Smooth muscle cell (in vitro differentiated cells): ENCODE results near the gene LCN9. TPM values are rescaled to one million over a fixed set of nuclear protein-coding genes. Genes with fewer than 3 reads are reported as not detected.

Source experiments
- DNase-seq: peaks from one replicate; lab custom pipeline; 2025; ENCODE audit not compliant: unreplicated experiment; lab: John Stamatoyannopoulos, UW
- H2AFZ ChIP-seq: fragments of 200-600 bp; sonication (generic); 2 replicates; pipeline ENCODE4 v1.6.0; 2016; ENCODE audit warnings: antibody characterized with exemption, low read depth, mild to moderate bottlenecking
- H3F3A ChIP-seq: fragments of 200-600 bp; sonication (generic); 2 replicates; pipeline ENCODE4 v1.6.0; 2017; ENCODE audit warnings: antibody characterized with exemption, low read depth
- H3K27ac ChIP-seq: fragments of 200-600 bp; sonication (generic); 2 replicates; pipeline ENCODE4 v1.5.1; 2016; ENCODE audit warnings: low read depth, mild to moderate bottlenecking
- H3K27me3 ChIP-seq: fragments of 200-600 bp; sonication (generic); 2 replicates; pipeline ENCODE4 v1.6.1; 2016; ENCODE audit warnings: low read depth, mild to moderate bottlenecking
- H3K36me3 ChIP-seq: fragments of 200-600 bp; sonication (generic); 2 replicates; pipeline ENCODE4 v1.5.1; 2016; ENCODE audit warnings: low read depth
- H3K4me1 ChIP-seq: fragments of 200-600 bp; sonication (generic); 2 replicates; pipeline ENCODE4 v1.5.1; 2016; ENCODE audit warnings: low read depth
- H3K4me2 ChIP-seq: fragments of 200-600 bp; sonication (generic); 2 replicates; pipeline ENCODE4 v1.6.0; 2016; ENCODE audit warnings: mild to moderate bottlenecking
- H3K4me3 ChIP-seq: fragments of 200-600 bp; sonication (generic); 2 replicates; pipeline ENCODE4 v1.5.1; 2016; ENCODE audit warnings: mild to moderate bottlenecking
- H3K79me2 ChIP-seq: fragments of 200-600 bp; sonication (generic); 2 replicates; pipeline ENCODE4 v1.6.0; 2016; ENCODE audit warnings: low read depth, mild to moderate bottlenecking
- H3K9ac ChIP-seq: fragments of 200-600 bp; sonication (generic); 2 replicates; pipeline ENCODE4 v1.6.0; 2016; ENCODE audit warnings: low read depth
- H3K9me3 ChIP-seq: fragments of 200-600 bp; sonication (generic); replicated peaks from 2 replicates; pipeline ENCODE4 v1.5.1; 2016; ENCODE audit warnings: low read depth
- H4K20me1 ChIP-seq: fragments of 200-600 bp; sonication (generic); 2 replicates; pipeline ENCODE4 v1.6.0; 2016; ENCODE audit warnings: low read depth
- WGBS: methylation state at CpG from one replicate; pipeline ENCODE4 v1.1.7; 2016; ENCODE audit warnings: low lambda C conversion rate; 5-methylcytosine and 5-hydroxymethylcytosine counted together
- polyA plus RNA-seq: library from polyadenylated mRNA; unstranded; fragments of >200 nt; fragmentation: Nextera tagmentation; extraction: Ambion mirVana; gene quantifications from 2 replicates; pipeline ENCODE4 v1.2.1, GENCODE V29; 2016
- total RNA-seq: library from RNA; depleted of rRNA; stranded (reverse); fragments of >200 nt; gene quantifications from 2 replicates; pipeline ENCODE4 v1.2.3, GENCODE V29; 2014
- TF ChIP-seq, protein P1 (sequence below): fragments of 200-600 bp; sonication (generic); IDR thresholded peaks from 2 replicates; pipeline ENCODE4 v1.5.1; 2017; ENCODE audit warnings: borderline replicate concordance, mild to moderate bottlenecking, antibody characterized with exemption; ENCODE audit not compliant: insufficient read depth, poor library complexity, severe bottlenecking

The LCN9 gene
- total and polyA plus RNA-seq, 2 experiments from 2014 or later: 20.8 to 22.0 TPM

DNA sequence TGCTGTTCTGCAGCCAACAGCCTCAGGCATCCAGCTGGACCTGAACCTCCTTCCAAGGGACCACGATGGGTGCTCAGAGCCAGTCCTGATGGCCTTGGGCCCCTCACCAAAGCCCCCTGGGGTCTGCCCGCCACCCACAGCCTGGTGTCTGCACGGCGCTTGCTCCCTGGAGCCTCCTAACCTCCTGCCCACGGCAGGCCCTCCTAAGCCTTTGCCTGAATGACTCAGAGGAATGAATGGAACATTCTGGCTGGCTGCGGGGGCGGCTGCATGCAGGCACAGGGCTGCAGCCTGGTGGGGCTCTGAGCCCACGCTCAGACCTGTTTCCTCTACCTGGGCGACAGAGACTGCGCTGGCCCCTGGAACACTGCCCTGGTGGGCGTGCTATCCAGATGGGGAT, 29.3 kb downstream of the LCN9 start:
- no peak overlapping the region for H3K27ac ChIP-seq
- no peaks in the 10 kb centered on the region for H3K9me3 ChIP-seq
- no peaks in the 10 kb centered on the region for H3K27me3 ChIP-seq
- H3K79me2 ChIP-seq: no peaks in the 10 kb centered on the region
- no peak overlapping the region for H2AFZ ChIP-seq
- WGBS: 29% methylated on average over 11 of the region's 11 CpGs
- H3K4me3 ChIP-seq: no peak overlapping the region
- TF ChIP-seq, protein P1, sequence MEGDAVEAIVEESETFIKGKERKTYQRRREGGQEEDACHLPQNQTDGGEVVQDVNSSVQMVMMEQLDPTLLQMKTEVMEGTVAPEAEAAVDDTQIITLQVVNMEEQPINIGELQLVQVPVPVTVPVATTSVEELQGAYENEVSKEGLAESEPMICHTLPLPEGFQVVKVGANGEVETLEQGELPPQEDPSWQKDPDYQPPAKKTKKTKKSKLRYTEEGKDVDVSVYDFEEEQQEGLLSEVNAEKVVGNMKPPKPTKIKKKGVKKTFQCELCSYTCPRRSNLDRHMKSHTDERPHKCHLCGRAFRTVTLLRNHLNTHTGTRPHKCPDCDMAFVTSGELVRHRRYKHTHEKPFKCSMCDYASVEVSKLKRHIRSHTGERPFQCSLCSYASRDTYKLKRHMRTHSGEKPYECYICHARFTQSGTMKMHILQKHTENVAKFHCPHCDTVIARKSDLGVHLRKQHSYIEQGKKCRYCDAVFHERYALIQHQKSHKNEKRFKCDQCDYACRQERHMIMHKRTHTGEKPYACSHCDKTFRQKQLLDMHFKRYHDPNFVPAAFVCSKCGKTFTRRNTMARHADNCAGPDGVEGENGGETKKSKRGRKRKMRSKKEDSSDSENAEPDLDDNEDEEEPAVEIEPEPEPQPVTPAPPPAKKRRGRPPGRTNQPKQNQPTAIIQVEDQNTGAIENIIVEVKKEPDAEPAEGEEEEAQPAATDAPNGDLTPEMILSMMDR: no peak
- DNase-seq: peak; percentile 11
- peaks cover 6% of the 10 kb centered on the region for H3K4me1 ChIP-seq
- H3K9ac ChIP-seq: no peak overlapping the region
- H3K4me2 ChIP-seq: peak overlapping the region; percentile 59
- H3K36me3 ChIP-seq: no peaks in the 10 kb centered on the region
- H4K20me1 ChIP-seq: no peaks in the 10 kb centered on the region
- H3F3A ChIP-seq: no peaks in the 10 kb centered on the region

DNA sequence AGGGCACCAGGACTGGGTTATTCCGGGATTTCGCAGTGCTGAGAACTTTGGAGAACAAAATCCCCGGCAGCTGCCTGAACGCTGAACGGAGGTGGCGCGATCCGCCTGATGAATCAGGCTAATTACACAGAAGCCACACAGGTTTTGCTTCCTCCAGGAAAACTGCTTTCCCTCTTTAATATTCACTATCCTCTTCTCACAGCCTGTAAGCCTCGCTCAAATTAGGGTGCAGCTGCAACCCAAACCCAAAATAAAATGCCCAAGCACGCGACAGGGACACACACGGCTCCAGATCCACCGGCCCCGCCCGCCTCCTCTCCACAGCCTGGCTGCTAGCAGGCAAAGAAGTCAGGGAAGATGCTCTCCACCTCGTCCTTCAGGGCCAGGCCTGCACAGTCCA, 30.2 kb downstream of the LCN9 start:
- TF ChIP-seq, protein P1: no peak
- H3K4me3 ChIP-seq: no peak overlapping the region

DNA sequence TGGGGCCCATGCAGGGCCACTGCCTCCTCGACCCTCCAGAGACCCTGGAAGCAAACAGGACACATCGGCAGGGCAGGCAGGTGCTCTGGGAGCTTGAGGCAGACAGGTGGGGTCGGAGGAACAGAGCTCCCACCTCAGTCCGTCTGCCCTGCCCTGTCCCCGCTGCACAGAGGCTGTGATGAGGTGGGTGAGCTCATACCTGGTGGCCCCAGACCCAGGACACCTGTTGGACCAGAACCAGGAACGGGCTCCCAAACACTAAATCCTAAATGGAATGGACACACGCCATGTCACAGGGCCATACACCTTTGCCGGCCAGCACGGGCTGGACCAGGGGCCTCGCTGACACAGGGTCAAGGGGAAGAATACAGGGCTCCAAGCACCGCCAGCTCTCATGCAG, 30.7 kb downstream of the LCN9 start:
- Histone ChIP-seq H2AFZ (no peak overlapping the region), H3K27ac (no peak overlapping the region), H3K27me3 (no peaks in the 10 kb centered on the region), H3K9ac (no peak overlapping the region), H3K79me2 (no peaks in the 10 kb centered on the region), H3K9me3 (no peaks in the 10 kb centered on the region), H4K20me1 (no peaks in the 10 kb centered on the region), H3K4me1 (peaks cover 6% of the 10 kb centered on the region), H3K4me2 (no peak overlapping the region), H3K4me3 (no peak overlapping the region), H3F3A (no peaks in the 10 kb centered on the region), H3K36me3 (no peaks in the 10 kb centered on the region)
- DNase-seq: no peak
- TF ChIP-seq, protein P1: no peak
- WGBS: 95% methylated on average over 11 of the region's 11 CpGs

More for the DNA sequence above, 30.2 kb downstream of the LCN9 start:
- peaks cover 6% of the 10 kb centered on the region for H3K4me1 ChIP-seq
- H3F3A ChIP-seq: no peaks in the 10 kb centered on the region
- H4K20me1 ChIP-seq: no peaks in the 10 kb centered on the region
- no peak for DNase-seq
- no peaks in the 10 kb centered on the region for H3K36me3 ChIP-seq
- H3K9me3 ChIP-seq: no peaks in the 10 kb centered on the region
- WGBS: 77% methylated on average over 16 of the region's 16 CpGs
- no peak overlapping the region for H2AFZ ChIP-seq
- H3K27me3 ChIP-seq: no peaks in the 10 kb centered on the region
- H3K27ac ChIP-seq: no peak overlapping the region
- peak overlapping the region; percentile 37 for H3K4me2 ChIP-seq
- H3K9ac ChIP-seq: no peak overlapping the region
- no peaks in the 10 kb centered on the region for H3K79me2 ChIP-seq

DNA sequence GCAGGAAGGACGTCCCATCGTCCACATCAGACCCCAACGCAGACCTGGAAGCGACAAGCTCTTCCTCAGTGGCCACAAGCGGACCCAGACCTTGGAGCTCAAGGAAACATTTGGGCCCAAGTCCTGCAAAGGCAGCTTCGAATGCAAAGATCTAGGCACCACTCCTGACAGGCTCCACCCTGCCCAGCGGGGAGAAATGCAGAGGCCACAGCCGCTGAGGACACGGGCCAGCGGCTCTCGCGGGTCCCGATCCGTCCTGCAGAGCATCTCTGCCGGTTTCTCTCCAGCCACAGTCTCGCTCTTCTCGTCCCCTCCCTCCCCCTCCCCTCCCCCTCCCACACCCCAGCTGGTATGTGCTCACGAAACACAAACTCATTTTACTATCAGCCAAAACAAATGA, 31.3 kb downstream of the LCN9 start:
- H3F3A ChIP-seq: no peaks in the 10 kb centered on the region
- TF ChIP-seq, protein P1: no peak

More for the DNA sequence above, 31.3 kb downstream of the LCN9 start:
- no peaks in the 10 kb centered on the region for H3K9me3 ChIP-seq
- H3K27me3 ChIP-seq: no peaks in the 10 kb centered on the region
- no peak overlapping the region for H3K4me3 ChIP-seq
- H3K36me3 ChIP-seq: no peaks in the 10 kb centered on the region
- H3K9ac ChIP-seq: no peak overlapping the region
- no peak overlapping the region for H3K27ac ChIP-seq
- WGBS: 90% methylated on average over 9 of the region's 18 CpGs
- H3K4me2 ChIP-seq: no peak overlapping the region
- DNase-seq: no peak
- no peaks in the 10 kb centered on the region for H4K20me1 ChIP-seq
- H3K79me2 ChIP-seq: no peaks in the 10 kb centered on the region
- peaks cover 6% of the 10 kb centered on the region for H3K4me1 ChIP-seq
- no peak overlapping the region for H2AFZ ChIP-seq
